HepG2 (cell line): ENCODE results near the gene GDPD5. TPM values are rescaled to one million over a fixed set of nuclear protein-coding genes. Genes with fewer than 3 reads are reported as not detected.
A peak's percentile ranks its signal among the peaks of the same experiment; 100 is the strongest.

Experiments used
- BRD4 ChIP-seq: sonication (generic); formaldehyde crosslinking; IDR thresholded peaks from 2 replicates; pipeline ENCODE4 v1.4.0; 2020; ENCODE audit warnings: missing genetic modification reagents
- FOXA3 ChIP-seq: IDR thresholded peaks from 2 replicates; pipeline ENCODE4 v1.6.1; 2016; ENCODE audit warnings: missing genetic modification reagents, missing compliant biosample characterization
- GTF2F1 ChIP-seq: fragments of 150-350 bp; IDR thresholded peaks from 2 replicates; pipeline ENCODE4 v1.6.1; 2014; ENCODE audit warnings: low read length
- HHEX ChIP-seq: IDR thresholded peaks from 2 replicates; pipeline ENCODE4 v1.6.1; 2016; ENCODE audit warnings: control low read depth
- JDP2 ChIP-seq: sonication (generic); formaldehyde crosslinking; IDR thresholded peaks from 2 replicates; pipeline ENCODE4 v1.8.1; 2022; ENCODE audit warnings: missing genetic modification reagents, borderline replicate concordance
- NFYC ChIP-seq: IDR thresholded peaks from 2 replicates; pipeline ENCODE4 v1.6.1; 2016; ENCODE audit warnings: missing genetic modification reagents, missing compliant biosample characterization
- SOX6 ChIP-seq, 2 experiments: fragments of 450-650 bp in 1 of 2; sonication (generic) in 1 of 2; formaldehyde crosslinking in 1 of 2; IDR thresholded peaks; 2 replicates each; pipeline versions ENCODE4 v1.4.0 to v1.6.1; 2017 to 2020; ENCODE audit warnings: antibody characterized with exemption in 1 of 2, mild to moderate bottlenecking in 1 of 2, missing genetic modification reagents in 1 of 2
- TCF7L2 ChIP-seq: IDR thresholded peaks from 2 replicates; pipeline ENCODE4 v1.6.1; 2011; ENCODE audit warnings: mild to moderate bottlenecking, low read depth, low read length, moderate library complexity
- U2AF1 ChIP-seq: fragments of 200-400 bp; formaldehyde crosslinking; optimal IDR thresholded peaks from 2 replicates; pipeline ENCODE3; 2017; ENCODE audit warnings: mild to moderate bottlenecking, low read depth, low read length
- ZNF138 ChIP-seq: sonication (generic); formaldehyde crosslinking; IDR thresholded peaks from 2 replicates; pipeline ENCODE4 v1.5.0; 2020; ENCODE audit warnings: mild to moderate bottlenecking, low read depth, missing genetic modification reagents
- ZNF34 ChIP-seq: sonication (generic); formaldehyde crosslinking; IDR thresholded peaks from 2 replicates; pipeline ENCODE4 v1.4.0; 2020; ENCODE audit warnings: mild to moderate bottlenecking, missing genetic modification reagents, borderline replicate concordance
- ZNF451 ChIP-seq: sonication (generic); formaldehyde crosslinking; IDR thresholded peaks from 2 replicates; pipeline ENCODE4 v1.5.0; 2020; ENCODE audit warnings: mild to moderate bottlenecking, missing genetic modification reagents
- ZNF564 ChIP-seq: sonication (generic); formaldehyde crosslinking; IDR thresholded peaks from 2 replicates; pipeline ENCODE4 v1.8.1; 2023; ENCODE audit warnings: mild to moderate bottlenecking, missing genetic modification reagents
- polyA plus RNA-seq, 8 experiments: library from polyadenylated mRNA; depleted of rRNA in 3 of 8; stranded (reverse) in 7 of 8; unstranded in 1 of 8; fragments of >200 nt; fragmentation: Illumina TruSeq in 4 of 8; extraction: Trizol in 4 of 8; gene quantifications; 2 replicates each; pipeline versions ENCODE4 v1.2.1 to v1.2.3, GENCODE V29; 2011 to 2016; ENCODE audit warnings: low read depth in 4 of 8, missing spikeins in 1 of 8, mixed read lengths in 1 of 8; ENCODE audit not compliant: insufficient read depth in 1 of 8
- total RNA-seq, 5 experiments: library from RNA; depleted of rRNA; stranded (reverse); fragments of >200 nt; fragmentation: Illumina TruSeq; extraction: Trizol; gene quantifications; 2 replicates each; pipeline ENCODE4 v1.2.3, GENCODE V29; 2016; ENCODE audit warnings: low read depth in 1 of 5
- TF ChIP-seq, protein P1 (sequence below): IDR thresholded peaks from 2 replicates; pipeline ENCODE4 v1.6.1; 2016; ENCODE audit warnings: control low read depth
- TF ChIP-seq, protein P2 (sequence below): sonication (generic); formaldehyde crosslinking; IDR thresholded peaks from 2 replicates; pipeline ENCODE4 v1.9.0; 2021; ENCODE audit warnings: missing genetic modification reagents, borderline replicate concordance
- TF ChIP-seq, protein P3 (sequence below): sonication (generic); formaldehyde crosslinking; IDR thresholded peaks from 2 replicates; pipeline ENCODE4 v1.4.0; 2020; ENCODE audit warnings: missing genetic modification reagents
- TF ChIP-seq, protein P4 (sequence below): sonication (generic); formaldehyde crosslinking; IDR thresholded peaks from 2 replicates; pipeline ENCODE4 v1.4.0; 2020; ENCODE audit warnings: missing genetic modification reagents
- TF ChIP-seq, protein P5 (sequence below): IDR thresholded peaks from 2 replicates; pipeline ENCODE4 v1.6.1; 2016; ENCODE audit warnings: missing biosample characterization, missing genetic modification reagents, low read depth
- TF ChIP-seq, protein P6 (sequence below): sonication (generic); formaldehyde crosslinking; conservative IDR thresholded peaks from 2 replicates; pipeline ENCODE4 v1.8.0; 2022; ENCODE audit warnings: missing genetic modification reagents

The GDPD5 gene
- total and polyA plus RNA-seq, 2 of the 13 experiments (the other 11 are each of a cell fraction or from before 2014, with no cell fraction given): 55.0 to 67.5 TPM

DNA sequence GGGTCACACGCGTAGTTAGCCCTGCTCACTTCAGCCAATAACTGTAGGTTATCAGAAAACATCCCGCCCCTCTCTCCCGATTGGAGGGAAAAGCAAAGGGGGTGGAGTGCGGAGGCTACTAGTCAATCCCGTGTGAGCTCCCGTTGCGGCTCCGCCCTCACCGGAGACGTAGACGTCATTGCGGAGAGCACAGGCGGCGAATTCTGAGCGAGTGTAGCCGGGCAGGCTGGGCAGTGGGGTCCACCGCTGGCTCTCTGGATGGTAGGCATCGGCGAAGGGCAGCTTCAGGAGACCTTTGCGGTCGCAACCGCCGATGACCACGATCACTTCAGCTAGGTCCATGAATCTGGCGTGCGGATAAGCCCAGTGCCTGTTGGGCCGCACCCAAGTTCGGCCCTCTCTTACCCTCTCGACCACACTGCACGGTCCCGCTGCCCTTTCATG lies 97.4 kb downstream of the GDPD5 start (continued):
- TF ChIP-seq NFYC (CRISPR knock-in tag): peak; percentile 76
- no peak for TF ChIP-seq ZNF138 (CRISPR knock-in tag)
- TF ChIP-seq, protein P1, sequence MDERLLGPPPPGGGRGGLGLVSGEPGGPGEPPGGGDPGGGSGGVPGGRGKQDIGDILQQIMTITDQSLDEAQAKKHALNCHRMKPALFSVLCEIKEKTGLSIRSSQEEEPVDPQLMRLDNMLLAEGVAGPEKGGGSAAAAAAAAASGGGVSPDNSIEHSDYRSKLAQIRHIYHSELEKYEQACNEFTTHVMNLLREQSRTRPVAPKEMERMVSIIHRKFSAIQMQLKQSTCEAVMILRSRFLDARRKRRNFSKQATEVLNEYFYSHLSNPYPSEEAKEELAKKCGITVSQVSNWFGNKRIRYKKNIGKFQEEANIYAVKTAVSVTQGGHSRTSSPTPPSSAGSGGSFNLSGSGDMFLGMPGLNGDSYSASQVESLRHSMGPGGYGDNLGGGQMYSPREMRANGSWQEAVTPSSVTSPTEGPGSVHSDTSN: no peak
- TF ChIP-seq HHEX (CRISPR knock-in tag): no peak
- TF ChIP-seq ZNF451 (CRISPR knock-in tag): no peak
- TF ChIP-seq JDP2 (CRISPR knock-in tag): no peak
- no peak for TF ChIP-seq BRD4
- TF ChIP-seq GTF2F1: no peak
- TF ChIP-seq, protein P2, sequence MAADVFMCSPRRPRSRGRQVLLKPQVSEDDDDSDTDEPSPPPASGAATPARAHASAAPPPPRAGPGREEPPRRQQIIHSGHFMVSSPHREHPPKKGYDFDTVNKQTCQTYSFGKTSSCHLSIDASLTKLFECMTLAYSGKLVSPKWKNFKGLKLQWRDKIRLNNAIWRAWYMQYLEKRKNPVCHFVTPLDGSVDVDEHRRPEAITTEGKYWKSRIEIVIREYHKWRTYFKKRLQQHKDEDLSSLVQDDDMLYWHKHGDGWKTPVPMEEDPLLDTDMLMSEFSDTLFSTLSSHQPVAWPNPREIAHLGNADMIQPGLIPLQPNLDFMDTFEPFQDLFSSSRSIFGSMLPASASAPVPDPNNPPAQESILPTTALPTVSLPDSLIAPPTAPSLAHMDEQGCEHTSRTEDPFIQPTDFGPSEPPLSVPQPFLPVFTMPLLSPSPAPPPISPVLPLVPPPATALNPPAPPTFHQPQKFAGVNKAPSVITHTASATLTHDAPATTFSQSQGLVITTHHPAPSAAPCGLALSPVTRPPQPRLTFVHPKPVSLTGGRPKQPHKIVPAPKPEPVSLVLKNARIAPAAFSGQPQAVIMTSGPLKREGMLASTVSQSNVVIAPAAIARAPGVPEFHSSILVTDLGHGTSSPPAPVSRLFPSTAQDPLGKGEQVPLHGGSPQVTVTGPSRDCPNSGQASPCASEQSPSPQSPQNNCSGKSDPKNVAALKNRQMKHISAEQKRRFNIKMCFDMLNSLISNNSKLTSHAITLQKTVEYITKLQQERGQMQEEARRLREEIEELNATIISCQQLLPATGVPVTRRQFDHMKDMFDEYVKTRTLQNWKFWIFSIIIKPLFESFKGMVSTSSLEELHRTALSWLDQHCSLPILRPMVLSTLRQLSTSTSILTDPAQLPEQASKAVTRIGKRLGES (CRISPR knock-in tag): no peak
- TF ChIP-seq, protein P3, sequence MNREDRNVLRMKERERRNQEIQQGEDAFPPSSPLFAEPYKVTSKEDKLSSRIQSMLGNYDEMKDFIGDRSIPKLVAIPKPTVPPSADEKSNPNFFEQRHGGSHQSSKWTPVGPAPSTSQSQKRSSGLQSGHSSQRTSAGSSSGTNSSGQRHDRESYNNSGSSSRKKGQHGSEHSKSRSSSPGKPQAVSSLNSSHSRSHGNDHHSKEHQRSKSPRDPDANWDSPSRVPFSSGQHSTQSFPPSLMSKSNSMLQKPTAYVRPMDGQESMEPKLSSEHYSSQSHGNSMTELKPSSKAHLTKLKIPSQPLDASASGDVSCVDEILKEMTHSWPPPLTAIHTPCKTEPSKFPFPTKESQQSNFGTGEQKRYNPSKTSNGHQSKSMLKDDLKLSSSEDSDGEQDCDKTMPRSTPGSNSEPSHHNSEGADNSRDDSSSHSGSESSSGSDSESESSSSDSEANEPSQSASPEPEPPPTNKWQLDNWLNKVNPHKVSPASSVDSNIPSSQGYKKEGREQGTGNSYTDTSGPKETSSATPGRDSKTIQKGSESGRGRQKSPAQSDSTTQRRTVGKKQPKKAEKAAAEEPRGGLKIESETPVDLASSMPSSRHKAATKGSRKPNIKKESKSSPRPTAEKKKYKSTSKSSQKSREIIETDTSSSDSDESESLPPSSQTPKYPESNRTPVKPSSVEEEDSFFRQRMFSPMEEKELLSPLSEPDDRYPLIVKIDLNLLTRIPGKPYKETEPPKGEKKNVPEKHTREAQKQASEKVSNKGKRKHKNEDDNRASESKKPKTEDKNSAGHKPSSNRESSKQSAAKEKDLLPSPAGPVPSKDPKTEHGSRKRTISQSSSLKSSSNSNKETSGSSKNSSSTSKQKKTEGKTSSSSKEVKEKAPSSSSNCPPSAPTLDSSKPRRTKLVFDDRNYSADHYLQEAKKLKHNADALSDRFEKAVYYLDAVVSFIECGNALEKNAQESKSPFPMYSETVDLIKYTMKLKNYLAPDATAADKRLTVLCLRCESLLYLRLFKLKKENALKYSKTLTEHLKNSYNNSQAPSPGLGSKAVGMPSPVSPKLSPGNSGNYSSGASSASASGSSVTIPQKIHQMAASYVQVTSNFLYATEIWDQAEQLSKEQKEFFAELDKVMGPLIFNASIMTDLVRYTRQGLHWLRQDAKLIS: no peak
- no peak for TF ChIP-seq ZNF34 (CRISPR knock-in tag)
- TF ChIP-seq, protein P4, sequence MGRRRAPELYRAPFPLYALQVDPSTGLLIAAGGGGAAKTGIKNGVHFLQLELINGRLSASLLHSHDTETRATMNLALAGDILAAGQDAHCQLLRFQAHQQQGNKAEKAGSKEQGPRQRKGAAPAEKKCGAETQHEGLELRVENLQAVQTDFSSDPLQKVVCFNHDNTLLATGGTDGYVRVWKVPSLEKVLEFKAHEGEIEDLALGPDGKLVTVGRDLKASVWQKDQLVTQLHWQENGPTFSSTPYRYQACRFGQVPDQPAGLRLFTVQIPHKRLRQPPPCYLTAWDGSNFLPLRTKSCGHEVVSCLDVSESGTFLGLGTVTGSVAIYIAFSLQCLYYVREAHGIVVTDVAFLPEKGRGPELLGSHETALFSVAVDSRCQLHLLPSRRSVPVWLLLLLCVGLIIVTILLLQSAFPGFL (CRISPR knock-in tag): no peak
- TF ChIP-seq, protein P5, sequence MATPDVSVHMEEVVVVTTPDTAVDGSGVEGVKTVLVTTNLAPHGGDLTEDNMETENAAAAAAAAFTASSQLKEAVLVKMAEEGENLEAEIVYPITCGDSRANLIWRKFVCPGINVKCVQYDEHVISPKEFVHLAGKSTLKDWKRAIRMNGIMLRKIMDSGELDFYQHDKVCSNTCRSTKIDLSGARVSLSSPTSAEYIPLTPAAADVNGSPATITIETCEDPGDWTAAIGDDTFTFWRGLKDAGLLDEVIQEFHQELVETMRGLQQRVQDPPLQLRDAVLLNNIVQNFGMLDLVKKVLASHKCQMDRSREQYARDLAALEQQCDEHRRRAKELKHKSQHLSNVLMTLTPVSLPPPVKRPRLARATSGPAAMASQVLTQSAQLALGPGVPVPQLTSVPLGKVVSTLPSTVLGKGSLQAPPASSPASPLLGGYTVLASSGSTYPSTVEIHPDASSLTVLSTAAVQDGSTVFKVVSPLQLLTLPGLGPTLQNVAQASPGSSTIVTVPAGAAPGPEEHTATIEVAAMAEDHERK (CRISPR knock-in tag): no peak
- TF ChIP-seq U2AF1: no peak
- TF ChIP-seq, protein P6, sequence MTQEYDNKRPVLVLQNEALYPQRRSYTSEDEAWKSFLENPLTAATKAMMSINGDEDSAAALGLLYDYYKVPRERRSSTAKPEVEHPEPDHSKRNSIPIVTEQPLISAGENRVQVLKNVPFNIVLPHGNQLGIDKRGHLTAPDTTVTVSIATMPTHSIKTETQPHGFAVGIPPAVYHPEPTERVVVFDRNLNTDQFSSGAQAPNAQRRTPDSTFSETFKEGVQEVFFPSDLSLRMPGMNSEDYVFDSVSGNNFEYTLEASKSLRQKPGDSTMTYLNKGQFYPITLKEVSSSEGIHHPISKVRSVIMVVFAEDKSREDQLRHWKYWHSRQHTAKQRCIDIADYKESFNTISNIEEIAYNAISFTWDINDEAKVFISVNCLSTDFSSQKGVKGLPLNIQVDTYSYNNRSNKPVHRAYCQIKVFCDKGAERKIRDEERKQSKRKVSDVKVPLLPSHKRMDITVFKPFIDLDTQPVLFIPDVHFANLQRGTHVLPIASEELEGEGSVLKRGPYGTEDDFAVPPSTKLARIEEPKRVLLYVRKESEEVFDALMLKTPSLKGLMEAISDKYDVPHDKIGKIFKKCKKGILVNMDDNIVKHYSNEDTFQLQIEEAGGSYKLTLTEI: no peak
- no peak for TF ChIP-seq ZNF564 (CRISPR knock-in tag)
- TF ChIP-seq SOX6 (IDR thresholded peaks at IDR 0.05): no peak
- TF ChIP-seq SOX6 (CRISPR knock-in tag; IDR thresholded peaks at IDR 0.05): no peak
- no peak; the same call in 1 of the 2 replicates for TF ChIP-seq FOXA3 (CRISPR knock-in tag)
- no peak for TF ChIP-seq TCF7L2
